Testis (tissue), 2 donors: ENCODE results near the gene MFSD11.

ENCODE experiments used
- CTCF ChIP-seq, 3 experiments: fragments of 450-650 bp in 2 of 3; fragments of 200-600 bp in 1 of 3; sonication (generic) in 1 of 3; IDR thresholded peaks; one replicate each; pipeline ENCODE4 v1.5.1; 2016 to 2019; ENCODE audit warnings: antibody characterized with exemption in 3 of 3, mild to moderate bottlenecking in 2 of 3, moderate library complexity in 1 of 3
- POLR2A ChIP-seq: fragments of 450-650 bp; IDR thresholded peaks from one replicate; pipeline ENCODE4 v1.6.1; 2017; ENCODE audit warnings: antibody characterized with exemption, mild to moderate bottlenecking, moderate library complexity

GRCh38 chr17:76691379-76692191 lies 46.3 kb upstream of the MFSD11 start:
- TF ChIP-seq CTCF (IDR thresholded peaks at IDR 0.05) (no peak), POLR2A (no peak)
